Jurkat, Clone E6-1 (cell line): Measurements from ENCODE around the gene WASHC2A.
"Not testable (repeated sequence)": the region's sequence is repeated elsewhere in the genome, so short reads cannot be mapped to it uniquely, and the experiment has no call there.

ENCODE experiments used
- DNase-seq: peaks from one replicate; pipeline ENCODE4 v3.0.0-alpha.2; 2011; ENCODE audit warnings: low read depth, low spot score
- H3K4me3 ChIP-seq: 2 replicates; pipeline ENCODE4 v1.5.1; 2011; ENCODE audit warnings: mild to moderate bottlenecking, low read length, control low read depth, moderate library complexity

Gene WASHC2A

GRCh38 chr10:50061548-50061947, 6.2 kb upstream of the WASHC2A start:
- not testable (repeated sequence) for H3K4me3 ChIP-seq, DNase-seq

- H3K4me3 ChIP-seq = no peak overlapping the region
- DNase-seq = no peak
Measured at GRCh38 chr10:50063100-50063499, 4.7 kb upstream of the WASHC2A start.

GRCh38 chr10:50068352-50068659, 552 bp downstream of the WASHC2A start:
- DNase-seq = not testable (repeated sequence)
- H3K4me3 ChIP-seq = peak overlapping the region; percentile 63

- DNase-seq, H3K4me3 ChIP-seq: not testable (repeated sequence)
Measured at GRCh38 chr10:50075139-50075538, 7.4 kb downstream of the WASHC2A start.

GRCh38 chr10:50075544-50075943, 7.8 kb downstream of the WASHC2A start:
- DNase-seq, H3K4me3 ChIP-seq: not testable (repeated sequence)

GRCh38 chr10:50091304-50091703, 23.6 kb downstream of the WASHC2A start:
- H3K4me3 ChIP-seq, DNase-seq: not testable (repeated sequence)

DNA sequence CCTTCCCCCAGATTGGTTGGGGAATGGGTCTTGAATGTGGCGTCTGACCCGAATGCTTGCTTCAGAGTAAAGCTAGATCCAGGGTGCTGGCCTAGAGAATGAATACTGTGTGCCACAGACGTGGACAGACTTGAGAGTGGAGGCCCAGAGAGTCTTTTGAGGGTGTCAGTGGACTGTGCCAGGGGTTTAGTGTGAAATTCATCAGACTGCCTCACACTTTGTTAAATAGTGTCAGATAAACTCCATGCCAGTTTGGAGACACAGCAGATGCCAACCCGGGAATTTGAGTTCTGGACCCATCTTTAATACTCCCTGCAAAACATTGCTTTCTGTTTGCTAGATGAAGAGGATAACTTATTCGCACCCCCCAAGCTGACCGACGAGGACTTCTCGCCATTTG, 25.2 kb downstream of the WASHC2A start:
- not testable (repeated sequence) for H3K4me3 ChIP-seq, DNase-seq

DNA sequence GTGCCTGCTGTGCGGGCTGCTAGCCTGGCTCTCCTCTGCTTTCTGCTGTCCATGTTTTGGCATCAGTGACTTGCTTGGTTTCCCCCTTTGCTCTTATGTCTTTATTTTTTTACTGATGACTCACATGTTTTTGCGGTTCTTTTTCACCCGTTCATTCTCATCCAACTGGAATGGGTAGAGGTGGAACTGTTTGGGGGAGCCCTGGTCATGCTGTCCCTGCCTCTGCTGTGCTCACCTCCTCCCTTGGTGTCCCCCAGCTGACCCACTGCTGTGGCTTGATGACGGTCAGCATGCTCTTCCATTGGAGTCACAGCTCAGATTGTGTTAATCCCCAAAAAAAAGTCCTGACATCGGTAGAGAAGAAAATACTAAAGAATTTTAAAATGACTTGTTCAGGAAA, 26.9 kb downstream of the WASHC2A start:
- not testable (repeated sequence) for DNase-seq, H3K4me3 ChIP-seq

GRCh38 chr10:50095402-50095801, 27.6 kb downstream of the WASHC2A start:
- DNase-seq, H3K4me3 ChIP-seq: not testable (repeated sequence)

GRCh38 chr10:50096722-50097121, 29.0 kb downstream of the WASHC2A start:
- H3K4me3 ChIP-seq, DNase-seq: not testable (repeated sequence)

GRCh38 chr10:50098645-50099044, 30.9 kb downstream of the WASHC2A start:
- not testable (repeated sequence) for DNase-seq, H3K4me3 ChIP-seq

- DNase-seq, H3K4me3 ChIP-seq: not testable (repeated sequence)
Measured at GRCh38 chr10:50101139-50101582, 33.4 kb downstream of the WASHC2A start.

- DNase-seq, H3K4me3 ChIP-seq: not testable (repeated sequence)
Measured at GRCh38 chr10:50101747-50102146, 34.0 kb downstream of the WASHC2A start.

GRCh38 chr10:50102267-50102666, 34.5 kb downstream of the WASHC2A start:
- DNase-seq, H3K4me3 ChIP-seq: not testable (repeated sequence)

- not testable (repeated sequence) for DNase-seq, H3K4me3 ChIP-seq
Measured at GRCh38 chr10:50108999-50109698, 41.4 kb downstream of the WASHC2A start.

DNA sequence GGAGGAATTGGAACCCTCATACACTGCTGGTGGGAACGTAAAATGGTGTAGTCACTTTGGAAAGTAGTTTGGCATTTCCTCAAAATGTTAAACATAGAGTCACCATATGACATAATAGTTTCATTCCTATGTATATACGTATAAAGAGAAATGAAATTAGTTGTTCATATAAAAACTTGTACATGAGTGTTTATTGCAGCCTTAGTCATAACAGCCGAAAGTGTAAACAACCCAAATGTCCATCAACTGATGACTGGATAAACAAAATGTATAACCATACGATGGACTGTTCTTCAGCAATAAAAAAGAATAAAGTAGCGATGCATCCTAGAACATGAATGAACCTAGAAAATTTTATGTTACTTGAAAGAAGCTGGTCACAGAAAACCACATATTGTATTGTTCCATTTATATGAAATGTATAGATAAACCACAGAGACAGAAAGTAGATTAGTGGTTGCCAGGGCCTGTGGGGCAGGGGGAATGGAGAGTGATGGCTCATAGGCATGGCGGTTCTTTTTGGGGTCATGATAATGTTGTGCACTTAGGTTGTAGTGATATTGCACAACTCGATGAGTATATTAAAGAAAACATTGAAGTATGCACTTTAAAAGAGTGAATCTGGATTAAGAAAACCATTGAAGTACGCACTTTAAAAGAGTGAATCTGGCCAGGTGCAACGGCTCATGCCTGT, 44.8 kb downstream of the WASHC2A start:
- H3K4me3 ChIP-seq, DNase-seq: not testable (repeated sequence)

DNA sequence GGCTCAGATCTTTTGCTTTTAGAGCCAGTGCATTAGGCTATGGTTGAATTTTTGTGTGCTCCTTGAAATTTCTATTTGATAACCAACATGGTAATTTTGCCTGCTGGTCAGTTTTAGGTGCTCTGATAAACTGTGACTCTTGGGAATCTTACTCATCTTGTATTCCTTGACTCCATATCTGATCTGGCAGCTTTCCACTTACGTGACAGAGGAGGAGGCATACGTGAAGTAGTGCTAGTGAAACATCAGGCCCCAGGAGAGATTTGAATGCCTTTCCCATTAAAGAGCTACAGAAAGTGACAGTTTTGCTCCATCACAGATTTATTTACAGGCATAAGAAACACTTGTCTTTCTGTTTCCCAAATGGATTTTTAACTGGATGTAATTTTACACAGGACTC, 59.0 kb downstream of the WASHC2A start:
- H3K4me3 ChIP-seq, DNase-seq: not testable (repeated sequence)

DNA sequence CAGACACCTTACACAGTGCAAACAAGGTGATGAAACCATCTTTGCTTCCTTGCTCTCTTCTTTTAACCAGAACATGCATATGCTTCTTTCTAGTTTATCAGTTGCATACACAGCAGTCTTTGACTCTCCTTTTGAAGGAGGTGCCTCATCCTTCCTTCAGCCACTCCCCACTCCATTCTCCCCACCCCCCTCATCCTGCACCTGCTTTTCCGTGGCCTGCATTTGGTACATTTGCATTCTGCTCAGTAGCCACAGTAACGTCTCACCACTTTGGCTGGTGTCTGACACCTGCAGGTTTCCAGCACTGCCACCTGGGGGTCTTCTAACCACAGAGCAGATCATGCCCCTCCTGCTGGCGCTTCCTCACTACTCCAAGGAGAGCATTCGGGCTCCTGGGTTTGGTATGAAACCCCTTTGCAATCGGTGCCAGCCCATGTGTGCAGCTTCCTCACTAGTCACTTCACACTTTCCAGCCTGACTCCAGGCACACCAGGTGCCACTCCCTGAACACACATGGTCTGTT, 60.1 kb downstream of the WASHC2A start:
- H3K4me3 ChIP-seq = not testable (repeated sequence)
- DNase-seq = peak; percentile 64

DNA sequence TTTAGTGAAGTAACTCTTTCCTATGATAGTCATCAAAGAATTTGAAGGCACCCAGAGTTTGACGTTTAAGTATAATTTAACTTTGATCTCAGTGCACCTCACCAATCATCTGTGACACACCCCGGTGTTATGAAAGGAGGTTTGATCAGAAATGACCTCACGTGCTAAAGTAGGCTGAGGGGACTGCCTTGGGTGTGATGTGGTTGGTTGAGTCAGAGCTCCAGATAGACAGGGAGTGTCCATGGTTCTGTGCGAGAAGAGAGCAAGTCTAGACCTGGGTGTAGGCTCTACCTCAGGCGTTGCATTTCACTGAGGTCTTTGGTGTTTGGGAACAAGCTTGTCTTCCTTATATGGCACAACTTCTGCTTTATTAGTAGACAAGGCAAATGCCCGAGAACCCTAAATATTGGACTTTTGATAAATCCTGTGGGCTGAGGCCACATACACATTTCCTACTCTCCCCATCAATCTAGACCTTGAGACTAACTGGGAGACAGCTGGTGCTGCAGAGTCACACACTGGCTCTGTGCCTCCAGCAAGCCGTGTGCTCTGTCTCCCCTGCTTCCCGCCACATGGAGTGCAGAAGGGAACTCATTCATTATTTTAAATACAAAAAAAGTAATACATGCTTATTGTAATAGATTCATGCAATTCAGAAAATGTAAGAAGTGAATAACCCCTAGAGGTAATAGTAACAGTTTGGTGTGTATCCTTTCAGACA, 63.7 kb downstream of the WASHC2A start:
- H3K4me3 ChIP-seq, DNase-seq: not testable (repeated sequence)

- DNase-seq, H3K4me3 ChIP-seq: not testable (repeated sequence)
Measured at GRCh38 chr10:50132322-50132721, 64.6 kb downstream of the WASHC2A start.
